ENCODE measurements around the gene PITX1. TPM values are rescaled to one million over a fixed set of nuclear protein-coding genes. Genes with fewer than 3 reads are reported as not detected.

Gene PITX1
- total RNA-seq, 6 experiments from 2014 or later: not detected

GRCh38 chr5:135076801-135077200 lies 42.8 kb upstream of the PITX1 start:
- DNase-seq: no peak
- WGBS (ENCODE audit: insufficient coverage, low coverage, low lambda C conversion rate, missing lambda C conversion rate): 70% methylated on average over 4 of the region's 4 CpGs
- H3K9me3 ChIP-seq: no peaks in the 10 kb centered on the region

GRCh38 chr5:135076051-135076491 lies 42.0 kb upstream of the PITX1 start:
- no peak for DNase-seq
- WGBS (ENCODE audit: insufficient coverage, low coverage, low lambda C conversion rate, missing lambda C conversion rate): 90% methylated on average over 8 of the region's 12 CpGs
- H3K36me3 ChIP-seq: no peaks in the 10 kb centered on the region
- H3K27ac ChIP-seq: no peak overlapping the region
- no peaks in the 10 kb centered on the region for H3K27me3 ChIP-seq
- TF ChIP-seq POLR2A (IDR thresholded peaks at IDR 0.05): no peak
- no peak for TF ChIP-seq CTCF (IDR thresholded peaks at IDR 0.05)
- no peaks in the 10 kb centered on the region for H3K4me1 ChIP-seq
- intact Hi-C loops (cut with DNase I): no loop called here
- no peak overlapping the region for H3K4me3 ChIP-seq
- ATAC-seq: no peak
- no peaks in the 10 kb centered on the region for H3K9me3 ChIP-seq

More at GRCh38 chr5:135076801-135077200, 42.8 kb upstream of the PITX1 start:
- ATAC-seq: no peak
- Histone ChIP-seq H3K27me3 (no peaks in the 10 kb centered on the region), H3K27ac (no peak overlapping the region), H3K4me3 (no peak overlapping the region), H3K4me1 (no peaks in the 10 kb centered on the region), H3K36me3 (no peaks in the 10 kb centered on the region)
- TF ChIP-seq POLR2A (IDR thresholded peaks at IDR 0.05) (no peak), CTCF (IDR thresholded peaks at IDR 0.05) (no peak)
- intact Hi-C loops (cut with DNase I): no loop called here

GRCh38 chr5:135075621-135076020 lies 41.6 kb upstream of the PITX1 start:
- intact Hi-C loops (cut with DNase I): no loop called here
- TF ChIP-seq POLR2A (IDR thresholded peaks at IDR 0.05) (no peak), CTCF (IDR thresholded peaks at IDR 0.05) (no peak)
- ATAC-seq (no peak), DNase-seq (no peak)
- H3K4me1 ChIP-seq: no peaks in the 10 kb centered on the region
- WGBS (ENCODE audit: insufficient coverage, low coverage, low lambda C conversion rate, missing lambda C conversion rate): 57% methylated on average over 3 of the region's 4 CpGs
- H3K27me3 ChIP-seq: no peaks in the 10 kb centered on the region
- H3K27ac ChIP-seq: no peak overlapping the region
- H3K9me3 ChIP-seq: no peaks in the 10 kb centered on the region
- H3K36me3 ChIP-seq: no peaks in the 10 kb centered on the region
- H3K4me3 ChIP-seq: no peak overlapping the region

- no peak for DNase-seq
- Histone ChIP-seq H3K27ac (no peak overlapping the region), H3K4me1 (no peaks in the 10 kb centered on the region), H3K27me3 (no peaks in the 10 kb centered on the region), H3K36me3 (no peaks in the 10 kb centered on the region), H3K9me3 (no peaks in the 10 kb centered on the region), H3K4me3 (no peak overlapping the region)
- TF ChIP-seq CTCF (IDR thresholded peaks at IDR 0.05) (no peak), POLR2A (IDR thresholded peaks at IDR 0.05) (no peak)
- ATAC-seq: no peak
- intact Hi-C loops (cut with DNase I): no loop called here
- WGBS (ENCODE audit: insufficient coverage, low coverage, low lambda C conversion rate, missing lambda C conversion rate): 48% methylated on average over 4 of the region's 8 CpGs
Observed at GRCh38 chr5:135073761-135074345, 39.8 kb upstream of the PITX1 start.

All from right lobe of liver (tissue), 6 donors.